Ovary (tissue), 3 donors: ENCODE results near the gene FBXO15.

ENCODE experiments used
- POLR2A ChIP-seq: fragments of 450-650 bp; IDR thresholded peaks from one replicate; pipeline ENCODE4 v1.6.1; 2017; ENCODE audit warnings: antibody characterized with exemption, mild to moderate bottlenecking, moderate library complexity
- TF ChIP-seq, protein P1 (sequence below), 3 donors: fragments of 450-650 bp in 2 of 3; fragments of 200-600 bp in 1 of 3; IDR thresholded peaks; one replicate each; pipeline versions ENCODE4 v1.5.1 to v1.8.0; 2016 to 2022; ENCODE audit warnings: antibody characterized with exemption in 3 of 3, mild to moderate bottlenecking in 1 of 3
- donor health status: DM: no; HTN: no; CAD: no.

DNA sequence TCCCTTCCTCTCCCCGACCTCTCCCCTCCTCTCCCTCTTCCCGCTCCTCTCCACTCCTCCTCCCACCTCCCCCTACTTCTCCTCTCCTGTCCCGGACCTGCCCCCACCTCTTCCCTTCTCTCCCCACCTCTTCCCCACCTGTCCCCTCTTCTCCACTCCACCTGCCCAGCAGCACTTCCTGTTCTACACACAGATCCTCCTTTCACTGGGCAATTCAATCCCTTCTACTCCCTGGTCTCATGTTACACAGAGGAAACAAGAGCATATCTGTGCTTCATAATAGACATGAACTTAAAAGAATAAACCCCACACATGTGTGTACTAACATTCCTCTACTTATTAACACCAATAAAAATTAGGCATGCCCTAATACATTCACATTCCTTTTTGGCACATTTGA, 35.5 kb upstream of the FBXO15 start:
- TF ChIP-seq POLR2A, result no peak
- TF ChIP-seq, protein P1, sequence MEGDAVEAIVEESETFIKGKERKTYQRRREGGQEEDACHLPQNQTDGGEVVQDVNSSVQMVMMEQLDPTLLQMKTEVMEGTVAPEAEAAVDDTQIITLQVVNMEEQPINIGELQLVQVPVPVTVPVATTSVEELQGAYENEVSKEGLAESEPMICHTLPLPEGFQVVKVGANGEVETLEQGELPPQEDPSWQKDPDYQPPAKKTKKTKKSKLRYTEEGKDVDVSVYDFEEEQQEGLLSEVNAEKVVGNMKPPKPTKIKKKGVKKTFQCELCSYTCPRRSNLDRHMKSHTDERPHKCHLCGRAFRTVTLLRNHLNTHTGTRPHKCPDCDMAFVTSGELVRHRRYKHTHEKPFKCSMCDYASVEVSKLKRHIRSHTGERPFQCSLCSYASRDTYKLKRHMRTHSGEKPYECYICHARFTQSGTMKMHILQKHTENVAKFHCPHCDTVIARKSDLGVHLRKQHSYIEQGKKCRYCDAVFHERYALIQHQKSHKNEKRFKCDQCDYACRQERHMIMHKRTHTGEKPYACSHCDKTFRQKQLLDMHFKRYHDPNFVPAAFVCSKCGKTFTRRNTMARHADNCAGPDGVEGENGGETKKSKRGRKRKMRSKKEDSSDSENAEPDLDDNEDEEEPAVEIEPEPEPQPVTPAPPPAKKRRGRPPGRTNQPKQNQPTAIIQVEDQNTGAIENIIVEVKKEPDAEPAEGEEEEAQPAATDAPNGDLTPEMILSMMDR (IDR thresholded peaks at IDR 0.05), result no peak
